ENCODE results near the gene BID.
A peak's percentile ranks its signal among the peaks of the same experiment; 100 is the strongest.

Gene BID

GRCh38 chr22:17732251-17732854, 41.9 kb downstream of the BID start:
- DNase-seq: no peak

GRCh38 chr22:17729561-17729960, 44.7 kb downstream of the BID start:
- DNase-seq: no peak

- DNase-seq: no peak
These were observed 45.5 kb downstream of the BID start for GRCh38 chr22:17728786-17729185.

- no peak for DNase-seq
These were observed 47.1 kb downstream of the BID start for GRCh38 chr22:17726928-17727897.

- no peak for DNase-seq
These were observed 48.0 kb downstream of the BID start for GRCh38 chr22:17726006-17726927.

- no peak for DNase-seq
These were observed 48.8 kb downstream of the BID start for GRCh38 chr22:17725500-17725796.

GRCh38 chr22:17724678-17725499, 49.4 kb downstream of the BID start:
- DNase-seq: no peak

- DNase-seq: no peak
These were observed 50.0 kb downstream of the BID start for GRCh38 chr22:17724241-17724640.

GRCh38 chr22:17719911-17720310, 54.4 kb downstream of the BID start:
- no peak for DNase-seq

- DNase-seq: no peak
These were observed 56.6 kb downstream of the BID start for GRCh38 chr22:17717708-17718107.

GRCh38 chr22:17716529-17716928, 57.7 kb downstream of the BID start:
- no peak for DNase-seq

GRCh38 chr22:17712441-17712840, 61.8 kb downstream of the BID start:
- DNase-seq: no peak

- DNase-seq: no peak
These were observed 64.2 kb downstream of the BID start for GRCh38 chr22:17710023-17710422.

GRCh38 chr22:17707526-17707925, 66.7 kb downstream of the BID start:
- no peak for DNase-seq

- DNase-seq: no peak
These were observed 67.3 kb downstream of the BID start for GRCh38 chr22:17706947-17707346.

GRCh38 chr22:17705951-17706900, 68.0 kb downstream of the BID start:
- DNase-seq: peak; percentile 21 to 32

GRCh38 chr22:17705546-17705945, 68.7 kb downstream of the BID start:
- DNase-seq: no peak

- DNase-seq: no peak
These were observed 70.5 kb downstream of the BID start for GRCh38 chr22:17703811-17704210.

GRCh38 chr22:17700778-17701177, 73.5 kb downstream of the BID start:
- DNase-seq: no peak

GRCh38 chr22:17699696-17700340, 74.5 kb downstream of the BID start:
- no peak for DNase-seq

- no peak for DNase-seq
These were observed 75.3 kb downstream of the BID start for GRCh38 chr22:17698948-17699347.
